Left lung (tissue), 10 donors: ENCODE data around the gene RIC3. TPM values are rescaled to one million over a fixed set of nuclear protein-coding genes. Genes with fewer than 3 reads are reported as not detected.

ENCODE experiments used
- ATAC-seq: fragments of 200-7000 bp; cut with Tn5 transposase; one replicate; pipeline ENCODE4 v1.9.1; 2020; ENCODE audit warnings: moderate library complexity
- DNase-seq, 4 donors: peaks; one replicate each; pipeline ENCODE4 v3.0.0-alpha.2; 2013 to 2020
- H3K27ac ChIP-seq, 2 donors: fragments of 200-600 bp; sonication (generic) in 1 of 2; one replicate each; pipeline versions ENCODE4 v1.5.0 to v1.8.0; 2020 to 2021
- H3K27me3 ChIP-seq, 2 donors: fragments of 200-600 bp; sonication (generic) in 1 of 2; one replicate each; pipeline versions ENCODE4 v1.5.0 to v1.8.0; 2020 to 2021
- H3K36me3 ChIP-seq, 2 donors: fragments of 200-600 bp; sonication (generic) in 1 of 2; one replicate each; pipeline versions ENCODE4 v1.5.0 to v1.8.0; 2020 to 2021
- H3K4me1 ChIP-seq, 2 donors: fragments of 200-600 bp; one replicate each; pipeline ENCODE4 v1.8.0; 2021
- H3K4me3 ChIP-seq, 2 donors: fragments of 200-600 bp; sonication (generic) in 1 of 2; one replicate each; pipeline versions ENCODE4 v1.5.0 to v1.8.0; 2020 to 2021; ENCODE audit warnings: mild to moderate bottlenecking in 1 of 2
- H3K9me3 ChIP-seq, 2 donors: fragments of 200-600 bp; sonication (generic) in 1 of 2; one replicate each; pipeline versions ENCODE4 v1.5.0 to v1.8.0; 2020 to 2021
- CTCF ChIP-seq, 2 donors: fragments of 200-600 bp; sonication (generic) in 1 of 2; IDR thresholded peaks; one replicate each; pipeline versions ENCODE4 v1.5.0 to v1.8.0; 2021; ENCODE audit warnings: antibody characterized with exemption in 2 of 2
- intact Hi-C, 2 donors: fragments of 100-400 bp; cut with DNase I; formaldehyde crosslinking; loops; one replicate each; pipeline versions ENCODE4 v1.11.2 to v1.14.2; 2022
- polyA plus RNA-seq, 6 donors: library from polyadenylated mRNA; unstranded; fragments of 120-200 nt; gene quantifications; one replicate each; pipeline ENCODE4 v1.2.1, GENCODE V29; 2013; ENCODE audit not compliant: insufficient read length in 6 of 6
- total RNA-seq, 2 donors: library from RNA; stranded (reverse); fragmentation: NEBNext Ultra II Directional; extraction: Animal tissue kit (Norgen Biotek cat#: 25700); gene quantifications; one replicate each; pipeline ENCODE4 v1.2.1, GENCODE V29; 2021
- donor health status: DM: no; HTN: yes; CAD: no.
- donor health status: DM: no; HTN: no; CAD: no.

Gene RIC3
- total and polyA plus RNA-seq, 8 donors, result 2.2 to 8.6 (median 3.2) TPM

GRCh38 chr11:8111636-8112035 lies 57.2 kb downstream of the RIC3 start:
- Histone ChIP-seq H3K4me3 (no peak overlapping the region), H3K36me3 (no peaks in the 10 kb centered on the region), H3K9me3 (peaks cover 0 to 7% of the 10 kb centered on the region in 2 donors), H3K4me1 (no peaks in the 10 kb centered on the region), H3K27me3 (no peaks in the 10 kb centered on the region), H3K27ac (no peak overlapping the region)
- TF ChIP-seq CTCF (IDR thresholded peaks at IDR 0.05), result no peak
- no peak for ATAC-seq
- intact Hi-C loops, result no loop called here
- DNase-seq, result no peak

- Histone ChIP-seq H3K4me3 (no peak overlapping the region), H3K9me3 (peaks cover 0 to 7% of the 10 kb centered on the region in 2 donors), H3K27me3 (no peaks in the 10 kb centered on the region), H3K27ac (no peak overlapping the region), H3K4me1 (no peaks in the 10 kb centered on the region), H3K36me3 (no peaks in the 10 kb centered on the region)
- no peak for TF ChIP-seq CTCF (IDR thresholded peaks at IDR 0.05)
- no peak for ATAC-seq
- intact Hi-C loops, result no loop called here
- no peak for DNase-seq
These were observed 58.4 kb downstream of the RIC3 start for GRCh38 chr11:8110396-8110795.

- DNase-seq, result no peak
- intact Hi-C loops, result no loop called here
- Histone ChIP-seq H3K27me3 (no peaks in the 10 kb centered on the region), H3K4me1 (no peaks in the 10 kb centered on the region), H3K27ac (no peak overlapping the region), H3K36me3 (no peaks in the 10 kb centered on the region), H3K4me3 (no peak overlapping the region), H3K9me3 (peaks cover 0 to 6% of the 10 kb centered on the region in 2 donors)
- no peak for ATAC-seq
- TF ChIP-seq CTCF (IDR thresholded peaks at IDR 0.05), result no peak
These were observed 59.1 kb downstream of the RIC3 start for GRCh38 chr11:8109675-8110074.

GRCh38 chr11:8108421-8108820 lies 60.4 kb downstream of the RIC3 start:
- DNase-seq, result no peak
- Histone ChIP-seq H3K4me1 (no peaks in the 10 kb centered on the region), H3K36me3 (peaks cover 0 to 4% of the 10 kb centered on the region in 2 donors), H3K27me3 (no peaks in the 10 kb centered on the region), H3K27ac (no peak overlapping the region), H3K9me3 (no peaks in the 10 kb centered on the region), H3K4me3 (no peak overlapping the region)
- intact Hi-C loops, result no loop called here
- no peak for ATAC-seq
- no peak for TF ChIP-seq CTCF (IDR thresholded peaks at IDR 0.05)

GRCh38 chr11:8107642-8108041 lies 61.2 kb downstream of the RIC3 start:
- intact Hi-C loops, result no loop called here

More at GRCh38 chr11:8107642-8108041, 61.2 kb downstream of the RIC3 start:
- peaks cover 0 to 4% of the 10 kb centered on the region in 2 donors for H3K36me3 ChIP-seq
- ATAC-seq (no peak), DNase-seq (no peak)
- H3K9me3 ChIP-seq, result no peaks in the 10 kb centered on the region
- no peaks in the 10 kb centered on the region for H3K4me1 ChIP-seq
- H3K4me3 ChIP-seq, result no peak overlapping the region
- H3K27me3 ChIP-seq, result no peaks in the 10 kb centered on the region
- no peak overlapping the region for H3K27ac ChIP-seq
- TF ChIP-seq CTCF (IDR thresholded peaks at IDR 0.05), result no peak
